Measurements from ENCODE around the gene INPP1.
"Not testable (repeated sequence)": the region's sequence is repeated elsewhere in the genome, so short reads cannot be mapped to it uniquely, and the experiment has no call there.

INPP1 gene

DNA sequence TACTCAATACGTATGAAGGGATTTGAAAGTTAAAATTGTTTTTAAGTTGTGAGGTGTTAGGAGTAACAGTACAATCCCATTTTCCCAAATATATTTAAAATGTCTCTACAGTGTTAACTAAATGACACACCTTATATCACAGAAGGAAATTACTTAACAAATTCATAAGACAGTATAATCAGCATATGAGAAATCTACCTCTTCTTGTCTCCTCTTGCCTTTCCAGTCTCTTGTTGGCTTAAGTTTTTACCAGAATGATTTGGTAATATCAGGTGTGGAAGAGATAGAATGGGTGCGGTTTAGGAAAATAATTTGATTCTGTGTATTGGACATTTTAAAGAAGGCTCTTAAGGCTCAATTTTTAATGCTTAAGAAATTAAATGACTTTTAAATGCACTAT lies 9.5 kb upstream of the INPP1 start:
- no peak for DNase-seq (ENCODE audit: low spot score)

DNA sequence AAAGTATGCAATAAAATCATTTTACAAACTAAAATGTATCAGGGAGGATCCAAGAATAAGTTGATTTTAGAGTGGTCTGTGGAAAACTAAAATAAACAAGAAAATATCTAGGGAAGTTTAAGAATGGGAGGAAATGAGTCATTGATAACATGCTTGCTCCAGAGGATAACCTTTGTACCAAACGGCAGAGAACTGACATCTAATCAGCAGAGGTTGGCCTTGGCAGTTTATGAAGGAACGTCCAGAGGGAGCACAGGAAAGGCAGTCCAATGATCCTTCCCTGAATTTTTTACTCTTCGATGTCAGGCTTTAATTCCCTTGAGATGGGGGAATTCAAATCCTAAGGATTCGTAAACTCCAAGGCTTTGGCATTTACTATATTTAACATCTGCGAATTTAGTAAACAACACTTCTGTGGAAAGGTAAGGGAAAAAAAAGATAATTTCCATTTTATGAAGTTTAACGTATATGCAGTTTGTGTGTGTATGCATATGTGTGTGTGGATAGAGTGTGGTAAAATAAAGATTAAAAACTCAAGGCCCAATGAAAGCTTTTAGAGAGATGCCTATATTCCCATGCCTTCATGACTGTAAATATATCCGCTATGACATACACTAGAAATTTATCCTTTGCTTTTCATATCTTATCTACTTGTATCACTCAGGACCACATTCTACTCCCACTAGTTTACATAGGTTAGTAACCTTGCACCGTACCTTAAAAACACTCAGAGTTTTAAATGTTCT lies 8.7 kb upstream of the INPP1 start:
- DNase-seq (ENCODE audit: low spot score): no peak

DNA sequence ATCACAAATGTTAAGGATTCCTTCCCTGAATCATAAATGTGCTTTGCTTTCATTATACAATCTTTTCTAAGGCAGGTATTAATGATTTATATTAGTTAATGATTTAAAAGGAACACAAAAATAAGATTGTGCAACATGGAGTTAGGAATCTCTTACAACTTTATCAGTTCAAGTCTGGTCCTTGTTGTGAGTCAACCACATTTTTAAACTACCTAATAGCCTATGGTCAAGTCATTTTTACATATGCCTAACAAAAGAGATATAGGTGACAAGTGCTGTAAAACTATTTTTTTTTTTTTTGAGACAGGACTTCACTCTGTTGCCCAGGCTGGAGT lies 8.2 kb upstream of the INPP1 start:
- no peak for DNase-seq (ENCODE audit: low spot score)

DNA sequence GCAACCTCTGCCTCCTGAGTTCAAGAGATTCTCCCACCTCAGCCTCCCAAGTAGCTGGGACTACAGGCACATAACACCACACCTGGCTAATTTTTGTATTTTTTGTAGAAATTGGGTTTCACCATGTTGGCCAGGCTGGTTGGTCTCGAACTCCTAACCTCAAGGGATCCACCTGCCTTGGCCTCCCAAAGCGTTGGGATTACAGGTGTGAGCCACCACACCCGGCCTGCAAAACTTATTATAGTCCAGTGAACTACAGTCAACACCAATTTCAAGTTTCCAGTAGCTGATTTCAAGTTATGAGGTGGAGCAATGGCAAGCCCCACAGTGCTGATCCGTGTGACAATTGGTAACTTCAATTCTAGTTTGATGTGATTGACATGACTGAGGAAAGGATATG lies 7.8 kb upstream of the INPP1 start:
- DNase-seq (ENCODE audit: low spot score): not testable (repeated sequence)

DNA sequence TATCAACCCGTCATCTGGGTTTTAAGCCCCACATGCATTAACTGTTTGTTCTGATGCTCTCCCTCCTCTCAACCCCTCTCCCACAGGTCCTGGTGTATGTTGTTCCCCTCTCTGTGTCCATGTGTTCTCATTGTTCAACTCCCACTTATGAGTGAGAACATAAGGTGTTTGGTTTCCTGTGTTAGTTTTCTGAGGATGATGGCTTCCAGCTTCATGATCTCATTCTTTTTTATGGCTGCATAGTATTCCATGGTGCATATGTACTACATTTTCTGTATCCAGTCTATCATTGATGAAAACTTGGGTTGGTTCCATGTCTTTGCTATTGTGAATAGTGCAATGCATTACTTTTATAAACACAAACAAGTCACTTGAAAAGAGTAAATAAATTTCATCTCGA lies 7.0 kb upstream of the INPP1 start:
- no peak for DNase-seq (ENCODE audit: low spot score)

DNA sequence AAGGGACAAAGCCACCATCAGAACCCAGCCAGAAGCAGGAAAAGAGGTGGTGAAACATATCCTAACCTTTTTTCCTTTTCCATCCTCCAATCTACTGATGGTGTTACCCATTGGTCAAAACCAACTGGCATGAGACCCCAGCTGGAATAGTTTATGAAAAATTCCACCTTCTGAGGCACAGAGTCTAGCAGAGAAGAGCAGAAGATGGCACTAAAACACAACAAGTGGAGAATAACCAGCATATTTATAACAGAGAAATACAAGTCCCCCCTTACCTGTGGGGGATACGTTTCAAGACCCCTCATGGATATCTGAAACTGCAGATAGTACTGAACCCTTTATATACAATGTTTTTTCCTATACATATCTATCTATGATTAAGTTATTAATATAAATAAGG lies 4.9 kb upstream of the INPP1 start:
- DNase-seq (ENCODE audit: low spot score): no peak

DNA sequence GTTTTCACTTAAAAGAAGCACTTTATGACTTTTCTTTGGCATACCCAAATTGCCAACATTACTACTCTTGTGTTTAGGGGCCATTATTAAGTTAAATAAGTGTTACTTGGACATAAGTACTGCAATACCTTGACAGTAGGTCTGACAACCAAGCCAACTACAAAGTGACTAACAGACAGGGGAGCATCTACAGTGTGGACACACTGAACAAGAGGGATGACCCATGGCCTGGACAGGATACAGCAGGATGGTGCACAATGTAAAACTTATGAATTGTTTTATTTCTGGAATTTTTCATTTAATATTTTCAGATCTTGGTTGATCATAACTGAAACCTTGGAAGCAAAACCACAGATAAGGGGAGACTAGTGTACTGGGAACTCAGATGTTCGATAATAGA lies 4.0 kb upstream of the INPP1 start:
- no peak for DNase-seq (ENCODE audit: low spot score)

DNA sequence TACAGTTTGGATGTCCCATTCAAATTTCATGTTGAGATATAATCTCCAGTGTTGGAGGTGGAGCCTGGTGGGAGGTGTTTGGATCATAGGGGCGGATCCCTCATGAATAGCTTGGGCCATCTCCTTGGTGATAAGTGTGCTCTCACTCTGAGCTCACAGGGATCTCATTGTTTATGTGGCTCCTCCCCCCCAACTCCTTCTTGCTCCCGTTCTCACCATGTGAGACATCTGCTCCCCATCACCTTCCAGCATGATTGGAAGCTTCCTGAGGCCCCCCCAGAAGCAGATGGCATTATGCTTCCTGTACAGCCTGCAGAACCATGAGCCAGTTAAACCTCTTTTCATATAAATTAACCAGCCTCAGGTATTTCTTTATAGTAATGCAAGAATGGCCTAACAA lies 3.0 kb upstream of the INPP1 start:
- DNase-seq (ENCODE audit: low spot score): no peak

DNA sequence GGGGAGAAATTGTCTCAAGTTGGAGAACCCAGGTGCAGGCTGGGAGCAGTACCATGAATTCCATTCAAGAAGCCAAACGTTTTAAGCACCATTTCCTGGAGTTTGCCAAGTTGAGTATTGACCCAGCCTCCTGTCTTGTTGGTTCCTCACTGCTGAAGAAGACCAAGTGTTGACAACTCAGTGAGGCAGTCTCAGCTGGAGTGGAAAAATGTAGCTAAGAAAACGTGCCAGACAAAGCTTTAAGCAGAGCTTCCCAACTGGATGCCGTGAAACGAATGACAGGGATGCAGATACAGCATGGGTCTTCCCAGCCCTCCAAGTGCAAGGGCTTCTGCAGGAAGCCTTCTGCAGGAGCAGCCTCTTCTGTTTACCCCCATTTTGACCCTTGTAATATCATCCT lies 778 bp upstream of the INPP1 start:
- DNase-seq (ENCODE audit: low spot score): no peak

DNA sequence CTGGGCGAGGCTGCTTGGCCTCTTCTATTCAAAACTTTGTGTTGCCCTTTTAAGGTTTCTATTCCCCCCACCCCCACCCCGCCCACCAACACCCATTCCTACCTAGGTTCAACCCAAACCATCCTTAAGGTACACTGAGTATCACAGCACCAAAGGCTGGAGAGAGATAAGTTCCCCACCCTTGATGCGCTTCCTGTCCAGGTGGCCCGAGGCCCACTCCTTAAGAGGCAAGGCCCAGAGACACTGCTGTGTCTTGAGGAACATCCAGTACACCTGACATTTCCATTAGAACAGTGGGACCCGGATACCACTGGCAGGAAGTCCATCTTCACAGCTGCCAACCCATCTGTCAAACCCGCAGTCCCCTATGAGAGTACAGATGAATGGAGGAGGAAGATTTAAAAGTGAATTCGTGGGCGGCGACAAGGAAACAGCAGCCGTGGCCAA lies 277 bp upstream of the INPP1 start:
- DNase-seq (ENCODE audit: low spot score): no peak

DNA sequence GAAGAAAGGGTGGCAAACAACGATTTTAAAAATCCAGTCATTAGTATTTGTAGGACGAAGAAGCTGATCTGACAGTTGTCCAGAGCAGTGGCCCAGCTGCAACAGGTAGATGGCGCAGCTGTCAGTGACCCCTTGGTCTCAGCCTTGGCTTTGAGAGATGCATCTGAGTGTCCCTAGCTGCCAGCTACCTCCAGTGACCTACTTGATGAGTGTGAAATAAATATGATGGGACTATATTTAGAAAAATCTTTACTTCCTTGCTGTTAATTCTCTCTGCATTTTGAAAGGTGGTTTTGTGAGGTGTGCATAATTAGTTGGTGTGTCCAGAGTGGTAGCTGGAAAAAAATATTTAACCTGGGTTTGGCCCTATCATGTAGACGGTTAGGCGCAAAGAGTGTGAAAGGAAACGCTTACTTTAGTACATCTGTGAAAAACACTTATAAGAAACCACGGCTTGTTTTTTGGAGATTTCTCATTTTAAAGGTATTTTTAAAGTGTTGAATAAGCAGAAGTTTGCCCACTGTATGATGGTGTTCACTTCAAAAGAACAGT lies 963 bp downstream of the INPP1 start:
- DNase-seq (ENCODE audit: low spot score): no peak

DNA sequence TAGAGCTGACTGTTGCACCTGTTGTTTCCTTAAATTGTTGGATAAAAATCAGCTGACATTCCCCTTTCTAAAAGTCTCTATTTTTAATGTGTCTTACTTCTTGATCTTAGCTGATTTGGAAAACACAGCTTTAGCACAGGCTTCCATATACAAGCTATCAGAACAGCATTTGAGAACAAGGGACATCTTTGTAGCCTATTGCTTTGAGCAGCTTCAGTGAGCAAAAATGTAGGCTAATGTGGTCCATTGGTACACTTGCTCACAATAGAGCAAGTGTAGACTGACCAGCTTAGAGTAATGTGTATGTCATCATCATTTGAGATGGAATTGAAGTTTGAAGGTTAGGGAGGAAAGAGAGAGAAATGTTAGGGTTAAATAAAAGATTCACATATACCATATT lies 7.0 kb downstream of the INPP1 start:
- no peak for DNase-seq (ENCODE audit: low spot score)

DNA sequence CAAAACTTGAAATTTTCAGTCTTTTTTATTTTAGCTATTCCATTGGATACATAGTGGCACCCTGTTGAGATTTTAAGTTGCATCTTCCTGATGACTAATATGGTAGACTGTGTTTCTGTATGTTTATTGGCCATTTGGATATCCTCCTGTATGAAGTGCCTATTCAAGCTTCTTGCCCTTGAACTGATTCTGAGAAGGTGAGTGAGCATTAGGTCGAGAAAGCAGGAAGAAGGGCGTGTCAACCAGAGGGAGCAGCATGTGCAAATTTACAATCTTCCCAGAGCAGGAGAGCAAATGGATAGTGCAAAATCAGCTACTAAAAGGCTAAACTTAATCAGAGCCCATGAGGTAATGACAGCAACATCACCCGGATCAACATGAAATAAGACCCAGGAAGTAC lies 8.6 kb downstream of the INPP1 start:
- DNase-seq (ENCODE audit: low spot score): no peak

DNA sequence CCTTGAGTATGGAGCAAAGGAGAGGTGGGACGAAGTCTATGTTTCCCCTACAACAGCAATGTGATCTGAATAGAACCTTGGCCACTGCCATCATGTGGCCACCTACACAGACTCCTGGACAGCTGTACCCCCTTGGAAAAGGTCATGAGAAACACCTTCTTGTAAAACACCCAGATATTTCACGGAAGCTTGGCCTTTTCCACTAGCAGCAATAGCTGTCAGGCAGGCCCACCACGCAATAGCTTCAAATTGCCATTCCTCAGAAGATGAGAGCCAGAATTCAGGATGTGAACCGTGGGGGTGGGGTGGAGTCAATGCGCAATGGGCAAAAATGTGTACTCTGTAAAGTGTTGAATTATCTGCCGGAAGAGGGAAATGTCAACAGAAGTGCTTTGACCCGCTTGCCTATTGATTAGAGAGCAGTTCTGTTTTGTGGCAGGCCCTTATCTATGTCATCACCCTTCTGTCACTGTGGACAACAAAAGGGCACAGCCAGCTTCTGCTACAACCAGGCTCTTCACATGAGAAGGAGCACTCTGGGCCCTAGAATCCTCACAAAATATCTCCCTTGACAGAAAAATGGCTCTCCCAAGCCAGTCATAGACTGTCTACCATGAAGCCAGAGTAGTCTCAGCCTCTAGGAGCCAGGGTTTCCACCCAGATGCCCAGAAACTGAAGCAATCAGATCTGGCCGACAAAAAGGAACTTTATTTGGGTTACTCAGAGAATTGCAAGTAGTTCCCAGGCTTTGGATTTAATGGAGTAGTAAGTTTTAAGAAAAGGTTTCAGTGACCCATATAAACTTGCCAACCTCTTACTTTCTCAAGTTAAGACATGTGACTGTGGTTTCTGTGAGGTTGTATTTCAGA lies 9.5 kb downstream of the INPP1 start:
- no peak for DNase-seq (ENCODE audit: low spot score)

DNA sequence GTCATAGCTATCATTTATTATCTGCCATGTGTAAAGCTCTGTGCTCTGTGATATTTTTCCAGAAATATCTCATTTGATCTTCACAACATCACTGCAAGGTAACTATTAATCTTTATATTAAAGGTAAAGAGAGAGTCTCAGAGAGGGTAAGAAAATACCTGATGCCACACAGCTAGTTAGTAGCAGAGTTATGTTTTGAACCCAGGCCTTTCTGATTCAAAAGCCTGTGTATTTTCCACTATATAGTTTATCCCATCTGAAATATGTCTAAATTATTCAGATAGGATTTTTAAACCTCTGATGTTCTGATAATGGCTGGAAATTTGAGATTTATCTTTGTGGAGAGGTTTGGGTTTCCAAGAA lies 10.1 kb downstream of the INPP1 start:
- no peak for DNase-seq (ENCODE audit: low spot score)

DNA sequence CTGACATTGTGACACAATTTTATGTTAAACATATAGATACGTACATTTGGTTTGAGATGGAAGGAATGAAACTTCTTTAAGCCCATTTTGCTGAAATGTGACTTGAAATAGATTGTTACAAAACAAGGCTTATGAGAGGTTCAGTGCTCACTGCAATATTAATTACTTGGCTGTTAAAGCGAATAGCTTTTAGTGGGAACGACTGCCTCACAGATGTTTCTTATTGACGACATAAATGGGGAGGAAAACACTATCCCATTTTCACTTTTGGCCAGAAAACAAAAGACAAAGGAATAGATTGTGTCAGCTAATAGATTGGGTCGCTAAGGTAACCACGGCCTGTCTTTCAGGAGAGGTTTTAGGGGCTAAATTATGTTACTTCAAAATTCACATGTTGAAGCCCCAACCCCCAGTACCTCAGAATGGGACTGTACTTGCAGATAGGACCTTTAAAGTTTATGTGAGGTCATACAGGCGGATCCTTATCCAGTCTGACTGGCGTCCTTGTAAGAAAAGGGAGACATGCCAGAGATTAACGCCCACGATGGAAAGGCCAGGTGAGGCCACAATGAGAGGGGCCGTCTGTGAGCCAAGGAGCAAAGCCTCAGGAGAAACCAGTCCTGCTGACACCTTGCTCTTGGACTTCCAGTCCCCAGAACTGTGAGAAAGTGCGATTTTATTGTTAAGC lies 10.8 kb downstream of the INPP1 start:
- DNase-seq (ENCODE audit: low spot score): no peak

DNA sequence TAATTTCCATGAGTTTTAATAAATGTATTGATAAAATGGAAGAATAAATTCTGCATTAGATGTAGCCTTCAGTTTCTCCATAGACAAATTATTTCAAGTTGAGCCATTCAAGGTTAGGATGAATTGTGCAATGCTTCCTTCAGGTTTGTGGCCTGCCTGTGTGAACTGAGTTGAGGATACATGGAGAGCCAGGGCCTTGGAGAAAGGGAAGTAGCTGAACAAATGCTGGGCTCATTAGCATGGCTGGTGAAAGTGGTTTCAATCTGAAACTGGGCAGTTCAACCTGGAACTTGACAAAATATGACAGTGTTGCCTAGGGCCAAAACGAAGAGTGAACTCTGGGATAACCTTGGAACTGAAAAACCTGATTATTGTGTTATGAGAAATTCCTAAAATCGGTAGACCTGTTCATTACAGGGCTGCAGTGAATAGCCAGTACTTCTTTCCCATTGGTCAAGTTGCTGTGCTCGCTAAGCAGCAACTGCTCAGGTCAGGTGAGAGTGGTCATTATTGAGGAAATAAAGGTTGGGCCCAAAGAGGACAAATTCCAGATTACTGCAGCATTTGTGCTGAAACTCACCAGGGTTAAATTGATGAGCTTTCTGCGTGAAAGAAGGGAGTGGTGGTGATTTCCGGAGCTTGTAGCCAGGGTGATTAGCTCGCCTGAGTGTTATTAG lies 12.7 kb downstream of the INPP1 start:
- DNase-seq (ENCODE audit: low spot score): no peak

DNA sequence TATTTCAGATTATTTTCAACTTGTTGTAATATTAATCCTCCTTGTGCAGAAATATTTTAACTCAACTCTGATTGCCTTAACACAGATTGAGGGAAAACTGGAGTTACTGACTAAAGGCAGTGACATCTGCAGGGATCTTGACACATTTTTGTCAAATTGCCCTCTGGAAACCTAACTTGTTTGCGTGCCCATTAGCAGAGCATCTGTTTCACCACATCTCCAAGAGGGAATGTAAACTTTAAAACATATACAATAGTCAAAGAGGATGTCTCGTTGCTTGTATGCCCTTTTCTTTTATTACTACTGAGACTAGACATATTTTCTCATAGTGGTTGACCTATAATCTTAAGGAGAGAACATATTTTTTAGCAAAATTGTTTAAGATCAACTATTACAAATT lies 14.2 kb downstream of the INPP1 start:
- DNase-seq (ENCODE audit: low spot score): no peak

DNA sequence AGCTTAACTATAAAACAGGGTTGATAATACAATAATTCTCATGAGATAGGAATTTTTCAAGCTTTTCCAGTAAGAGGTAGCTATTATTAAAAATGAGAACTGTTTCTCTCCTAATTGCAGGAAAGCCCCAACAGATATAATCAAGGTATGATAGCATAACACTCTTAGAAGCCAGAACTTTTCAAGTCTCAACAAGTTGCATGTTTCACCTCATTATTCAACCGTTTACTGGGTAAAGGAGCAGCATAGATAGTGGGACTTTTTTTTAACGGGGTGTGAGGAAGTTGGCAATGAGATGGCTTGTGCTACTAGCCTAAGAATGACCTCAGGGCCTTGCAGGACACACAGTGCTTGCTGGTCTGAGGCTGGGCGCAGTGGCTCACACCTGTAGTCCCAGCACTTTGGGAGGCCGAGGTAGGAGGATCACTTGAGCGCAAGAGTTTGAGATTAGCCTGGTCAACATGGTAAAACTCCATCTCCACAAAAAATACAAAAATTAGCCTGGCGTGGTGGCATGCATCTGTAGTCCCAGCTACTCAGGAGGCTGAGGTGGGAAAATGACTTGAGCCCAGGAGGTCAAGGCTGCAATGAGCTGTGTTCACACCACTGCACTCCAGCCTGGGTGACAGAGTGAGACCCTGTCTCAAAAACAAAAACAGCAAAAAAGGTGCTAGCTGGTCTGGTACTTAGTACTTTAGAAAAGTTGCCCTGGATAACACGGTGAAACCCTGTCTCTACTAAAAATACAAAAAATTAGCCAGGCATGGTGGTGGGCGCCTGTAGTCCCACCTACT lies 15.5 kb downstream of the INPP1 start:
- DNase-seq (ENCODE audit: low spot score): not testable (repeated sequence)

DNA sequence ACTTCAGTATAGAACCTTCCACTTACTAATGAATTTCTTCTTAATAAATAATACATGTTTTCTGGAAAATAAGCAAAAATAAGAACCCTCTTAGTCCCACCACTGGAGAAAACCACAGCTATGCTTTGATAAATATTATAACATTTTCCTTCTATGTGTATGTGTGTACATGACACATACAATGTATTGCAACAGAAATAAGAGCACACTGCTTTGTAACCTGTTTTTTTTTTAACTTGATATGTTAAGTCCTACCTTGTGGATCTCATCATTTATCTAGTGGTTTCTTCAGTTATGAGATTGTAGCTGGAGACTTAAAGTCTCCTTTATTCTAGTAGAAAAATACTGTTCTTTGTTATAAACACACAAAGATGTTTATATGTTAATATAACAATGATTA lies 17.2 kb downstream of the INPP1 start:
- DNase-seq (ENCODE audit: low spot score): no peak

DNA sequence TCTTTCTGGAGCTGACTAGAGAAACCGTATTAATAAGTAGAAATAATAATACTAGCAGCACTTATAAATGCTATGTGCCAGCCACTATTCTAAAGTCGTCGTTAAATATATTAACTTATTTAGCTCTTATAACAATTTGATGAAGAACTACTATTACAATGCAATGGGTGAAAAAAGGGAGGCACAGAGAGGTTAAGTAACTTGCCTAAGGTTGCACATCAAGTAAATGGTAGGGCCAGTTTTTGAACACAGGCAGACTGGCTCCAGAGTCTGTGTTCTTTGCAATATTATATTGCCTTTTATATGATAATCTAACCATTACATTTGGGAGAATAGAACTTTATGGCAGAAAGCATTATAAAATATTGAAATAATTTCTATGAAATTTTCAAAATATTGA lies 17.6 kb downstream of the INPP1 start:
- no peak for DNase-seq (ENCODE audit: low spot score)
